ENCODE data around the gene CYB5D1. TPM values are rescaled to one million over a fixed set of nuclear protein-coding genes. Genes with fewer than 3 reads are reported as not detected.
A peak's percentile ranks its signal among the peaks of the same experiment; 100 is the strongest.

Gene CYB5D1
- total RNA-seq, 4 donors from 2014 or later = 11.6 to 14.9 (median 12.0) TPM

- H3K4me1 ChIP-seq = peaks cover 45 to 62% (median 55%) of the 10 kb centered on the region in 4 donors
- no peaks in the 10 kb centered on the region for H3K9me3 ChIP-seq
- TF ChIP-seq EP300 (IDR thresholded peaks at IDR 0.05) = no peak
- no peak for TF ChIP-seq POLR2A (IDR thresholded peaks at IDR 0.05; ENCODE audit: low read depth)
- TF ChIP-seq POLR2AphosphoS5 (IDR thresholded peaks at IDR 0.05) = peak; percentile 43 to 53
- TF ChIP-seq, protein P1, sequence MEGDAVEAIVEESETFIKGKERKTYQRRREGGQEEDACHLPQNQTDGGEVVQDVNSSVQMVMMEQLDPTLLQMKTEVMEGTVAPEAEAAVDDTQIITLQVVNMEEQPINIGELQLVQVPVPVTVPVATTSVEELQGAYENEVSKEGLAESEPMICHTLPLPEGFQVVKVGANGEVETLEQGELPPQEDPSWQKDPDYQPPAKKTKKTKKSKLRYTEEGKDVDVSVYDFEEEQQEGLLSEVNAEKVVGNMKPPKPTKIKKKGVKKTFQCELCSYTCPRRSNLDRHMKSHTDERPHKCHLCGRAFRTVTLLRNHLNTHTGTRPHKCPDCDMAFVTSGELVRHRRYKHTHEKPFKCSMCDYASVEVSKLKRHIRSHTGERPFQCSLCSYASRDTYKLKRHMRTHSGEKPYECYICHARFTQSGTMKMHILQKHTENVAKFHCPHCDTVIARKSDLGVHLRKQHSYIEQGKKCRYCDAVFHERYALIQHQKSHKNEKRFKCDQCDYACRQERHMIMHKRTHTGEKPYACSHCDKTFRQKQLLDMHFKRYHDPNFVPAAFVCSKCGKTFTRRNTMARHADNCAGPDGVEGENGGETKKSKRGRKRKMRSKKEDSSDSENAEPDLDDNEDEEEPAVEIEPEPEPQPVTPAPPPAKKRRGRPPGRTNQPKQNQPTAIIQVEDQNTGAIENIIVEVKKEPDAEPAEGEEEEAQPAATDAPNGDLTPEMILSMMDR (IDR thresholded peaks at IDR 0.05) = no peak
- peak overlapping the region; percentile 69 to 76 (median 74) for H3K4me3 ChIP-seq
- DNase-seq (ENCODE audit: extremely low spot score) = no peak
- H3K36me3 ChIP-seq = peaks cover 15 to 41% (median 30%) of the 10 kb centered on the region in 4 donors
- intact Hi-C loops (cut with DNase I) = no loop called here
- peak overlapping the region; percentile 91 to 95 (median 94) for H3K27ac ChIP-seq (replicated peaks in 1 of 4)
- WGBS = 11% methylated on average over 21 of the region's 29 CpGs
- no peaks in the 10 kb centered on the region for H3K27me3 ChIP-seq
Measured at GRCh38 chr17:7856011-7856810, 1.6 kb upstream of the CYB5D1 start.

DNA sequence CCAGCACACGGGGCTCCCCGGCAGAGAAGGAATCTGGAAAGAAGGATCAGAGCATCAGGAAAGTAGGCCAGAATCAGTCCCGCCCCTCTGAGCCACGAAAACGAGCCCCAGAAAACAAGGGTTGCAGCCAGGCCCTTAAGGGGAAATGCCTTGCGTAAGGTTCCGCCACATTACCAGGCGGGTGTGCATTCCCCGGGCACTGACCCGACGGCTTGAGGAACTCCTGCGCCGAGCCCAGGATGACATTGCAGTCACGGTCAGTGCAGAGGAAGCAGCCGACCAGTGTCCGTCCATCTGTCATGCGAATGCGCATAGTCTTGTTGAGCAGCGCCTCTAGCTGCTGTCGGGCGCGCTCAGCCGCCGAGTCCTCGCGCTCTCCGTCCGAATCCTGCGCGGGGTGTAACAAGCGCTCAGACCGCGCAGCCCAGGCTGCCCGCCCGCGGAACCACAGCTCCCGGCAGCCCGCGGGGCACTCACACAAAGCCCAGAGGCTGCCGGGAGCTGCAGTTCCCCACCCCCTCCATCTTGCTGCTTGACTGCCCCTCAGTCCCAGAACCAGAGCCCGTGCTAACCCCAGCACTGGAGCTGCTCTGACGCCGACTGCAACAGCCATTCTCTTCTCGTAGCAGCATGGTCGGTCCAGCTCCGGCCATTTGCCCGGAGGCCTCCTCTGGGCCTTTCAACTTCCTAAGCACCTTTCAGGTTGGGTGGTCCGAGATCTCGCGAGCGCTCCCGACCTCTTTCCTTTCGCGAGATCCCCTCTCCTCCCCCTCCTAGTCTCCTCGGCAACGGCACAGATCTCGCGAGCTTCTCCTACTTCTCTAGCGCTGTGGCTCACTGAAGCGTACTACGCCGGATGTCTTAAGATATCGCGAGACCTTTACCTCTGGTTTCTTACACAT, 741 bp upstream of the CYB5D1 start, which contains the start of gene NAA38:
Gene NAA38, minus strand, starts transcription at position 749 of the 902 bp plus-strand sequence. Its CDS starts 96 bp downstream, at position 653.
- no peaks in the 10 kb centered on the region for H3K27me3 ChIP-seq
- intact Hi-C loops (cut with DNase I) = no loop called here
- H3K4me1 ChIP-seq = peaks cover 38 to 53% (median 47%) of the 10 kb centered on the region in 4 donors
- H3K36me3 ChIP-seq = peaks cover 13 to 35% (median 29%) of the 10 kb centered on the region in 4 donors
- H3K27ac ChIP-seq (replicated peaks in 1 of 4) = peak within 1 kb of the TSS; percentile 91 to 95 (median 94)
- under 1% methylated on average over 49 of the region's 64 CpGs for WGBS
- TF ChIP-seq POLR2A (IDR thresholded peaks at IDR 0.05; ENCODE audit: low read depth) = peak; percentile 39
- TF ChIP-seq, protein P1 (IDR thresholded peaks at IDR 0.05) = peak; percentile 46 to 67 (median 55)
- peak; percentile 88 to 91 for TF ChIP-seq POLR2AphosphoS5 (IDR thresholded peaks at IDR 0.05)
- TF ChIP-seq EP300 (IDR thresholded peaks at IDR 0.05) = no peak
- no peaks in the 10 kb centered on the region for H3K9me3 ChIP-seq
- peak; percentile 99 for DNase-seq (ENCODE audit: extremely low spot score)
- peak within 1 kb of the TSS; percentile 69 to 76 (median 74) for H3K4me3 ChIP-seq

GRCh38 chr17:7858522-7858810, 663 bp downstream of the CYB5D1 start:
- H3K9me3 ChIP-seq = no peaks in the 10 kb centered on the region
- H3K4me1 ChIP-seq = peaks cover 28 to 56% (median 44%) of the 10 kb centered on the region in 4 donors
- no peak for DNase-seq (ENCODE audit: extremely low spot score)
- intact Hi-C loops (cut with DNase I) = no loop called here
- no CpG with 5 or more reads among the region's 20 CpGs for WGBS
- H3K36me3 ChIP-seq = peaks cover 3 to 21% (median 15%) of the 10 kb centered on the region in 4 donors
- peak overlapping the region; percentile 91 to 95 (median 94) for H3K27ac ChIP-seq (replicated peaks in 1 of 4)
- H3K27me3 ChIP-seq = no peaks in the 10 kb centered on the region
- peak overlapping the region; percentile 69 to 76 (median 74) for H3K4me3 ChIP-seq
- TF ChIP-seq POLR2AphosphoS5 (IDR thresholded peaks at IDR 0.05) = no peak
- TF ChIP-seq, protein P1 (IDR thresholded peaks at IDR 0.05) = peak; percentile 37 to 56 (median 53)

DNA sequence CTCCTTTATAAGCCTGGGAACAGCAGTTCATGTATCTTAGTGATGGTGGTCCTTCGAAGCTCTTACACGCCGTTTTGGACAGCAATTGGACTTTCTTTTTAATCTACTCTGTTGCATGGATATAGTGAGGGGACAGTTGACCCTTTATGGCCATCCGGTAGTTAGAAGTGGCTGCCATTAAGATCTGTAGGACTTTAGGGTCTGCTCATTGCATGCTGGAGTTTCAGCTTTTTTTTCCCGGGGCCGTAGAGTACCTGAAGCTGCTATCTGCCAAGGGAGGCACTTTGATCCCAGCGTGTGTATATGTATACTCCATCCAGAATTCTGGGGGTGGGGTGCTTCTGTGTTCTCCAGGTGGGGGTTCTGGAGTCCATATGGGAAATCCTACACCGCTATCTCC, 1.2 kb downstream of the CYB5D1 start:
- Histone ChIP-seq H3K4me3 (peak overlapping the region in 1 of 4 donors; percentile 69), H3K27ac (replicated peaks in 1 of 4) (peak overlapping the region in 3 of 4 donors; percentile 91 to 95 (median 92)), H3K36me3 (peaks cover 2 to 15% (median 11%) of the 10 kb centered on the region in 4 donors), H3K27me3 (no peaks in the 10 kb centered on the region), H3K9me3 (no peaks in the 10 kb centered on the region), H3K4me1 (peaks cover 28 to 53% (median 44%) of the 10 kb centered on the region in 4 donors)
- no peak for DNase-seq (ENCODE audit: extremely low spot score)
- TF ChIP-seq POLR2A (IDR thresholded peaks at IDR 0.05; ENCODE audit: low read depth) (no peak), EP300 (IDR thresholded peaks at IDR 0.05) (no peak), POLR2AphosphoS5 (IDR thresholded peaks at IDR 0.05) (no peak)
- TF ChIP-seq, protein P1 (IDR thresholded peaks at IDR 0.05) = no peak
- 94% methylated on average over 8 of the region's 8 CpGs for WGBS
- intact Hi-C loops (cut with DNase I) = no loop called here

Data from esophagus muscularis mucosa (tissue), 4 donors.